Activated naive CD8-positive, alpha-beta T cell treated with anti-CD3 and anti-CD28 coated beads for 36 hours (primary cell): Measurements from ENCODE around the gene SCT. TPM values are rescaled to one million over a fixed set of nuclear protein-coding genes. Genes with fewer than 3 reads are reported as not detected.
A peak's percentile ranks its signal among the peaks of the same experiment; 100 is the strongest.

Experiments used
- DNase-seq: peaks from one replicate; pipeline ENCODE4 v3.0.0; 2021
- H3K27ac Mint-ChIP-seq: one replicate; pipeline ENCODE4 v1.8.0; 2022; ENCODE audit warnings: mild to moderate bottlenecking, moderate library complexity, mixed read lengths
- H3K27me3 Mint-ChIP-seq: one replicate; pipeline ENCODE4 v1.8.0; 2022; ENCODE audit warnings: mild to moderate bottlenecking, mixed read lengths
- H3K36me3 Mint-ChIP-seq: one replicate; pipeline ENCODE4 v1.8.0; 2021; ENCODE audit warnings: mild to moderate bottlenecking, mixed read lengths
- H3K4me1 Mint-ChIP-seq: one replicate; pipeline ENCODE4 v1.8.0; 2021; ENCODE audit warnings: mixed read lengths
- H3K4me3 Mint-ChIP-seq: one replicate; pipeline ENCODE4 v1.8.0; 2022; ENCODE audit warnings: mild to moderate bottlenecking, moderate library complexity, mixed read lengths
- H3K9me3 Mint-ChIP-seq: one replicate; pipeline ENCODE4 v1.8.0; 2022; ENCODE audit warnings: mixed read lengths
- total RNA-seq, 2 experiments: library from RNA; stranded (reverse); gene quantifications; one replicate each; pipeline ENCODE4 v1.2.3, GENCODE V29; 2021

Gene SCT
- total RNA-seq, 2 experiments from 2014 or later, result not detected

DNA sequence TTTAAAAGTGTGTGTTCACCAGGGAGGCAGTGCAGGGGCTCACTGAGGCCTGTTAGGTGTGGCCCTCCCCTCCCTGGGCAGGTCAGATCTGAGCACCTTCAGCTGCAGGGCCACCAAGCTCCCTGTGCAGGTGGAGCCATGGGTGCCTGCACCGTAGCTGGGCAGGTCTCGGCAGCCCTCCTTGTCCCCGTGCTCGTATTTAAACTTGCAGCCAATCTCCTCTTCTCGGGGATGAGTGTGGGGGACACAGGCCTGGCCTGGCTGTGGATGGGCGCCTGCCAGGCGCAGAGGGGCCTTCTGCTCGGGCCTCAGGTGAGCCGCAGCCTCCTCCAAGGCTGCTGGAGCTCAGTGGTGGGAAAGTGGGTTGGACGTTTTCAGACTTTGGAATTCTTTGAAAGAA lies 31.6 kb downstream of the SCT start:
- no peak for DNase-seq
- H3K9me3 Mint-ChIP-seq, result no peaks in the 10 kb centered on the region
- H3K4me1 Mint-ChIP-seq, result no peaks in the 10 kb centered on the region
- no peak overlapping the region for H3K27ac Mint-ChIP-seq
- H3K27me3 Mint-ChIP-seq, result no peaks in the 10 kb centered on the region
- H3K4me3 Mint-ChIP-seq, result no peak overlapping the region
- peaks cover 23% of the 10 kb centered on the region for H3K36me3 Mint-ChIP-seq

DNA sequence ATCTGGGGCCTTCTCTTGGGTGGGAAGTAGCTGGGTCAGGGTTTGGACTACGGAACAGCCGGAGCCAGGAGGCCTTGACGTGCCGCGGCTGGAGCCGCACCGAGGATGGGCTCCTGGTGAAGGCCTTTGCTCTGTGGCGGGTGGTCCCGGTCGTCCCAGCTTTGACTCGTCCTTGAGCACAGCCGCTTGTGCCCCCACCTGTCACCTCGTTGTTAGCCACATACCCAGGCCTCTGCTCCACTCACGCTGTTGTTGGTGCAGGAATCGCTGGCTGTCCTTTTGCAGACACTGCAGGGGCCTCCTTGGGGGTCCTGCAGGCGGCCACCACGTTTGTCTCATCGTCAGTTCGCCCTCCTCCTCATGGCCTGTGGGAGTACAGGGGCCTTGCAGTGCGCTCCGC lies 33.6 kb downstream of the SCT start:
- H3K4me1 Mint-ChIP-seq, result peaks cover under 1% of the 10 kb centered on the region
- H3K27ac Mint-ChIP-seq, result no peak overlapping the region
- no peaks in the 10 kb centered on the region for H3K27me3 Mint-ChIP-seq
- H3K9me3 Mint-ChIP-seq, result no peaks in the 10 kb centered on the region
- H3K4me3 Mint-ChIP-seq, result no peak overlapping the region
- DNase-seq, result no peak
- peaks cover 35% of the 10 kb centered on the region for H3K36me3 Mint-ChIP-seq

DNA sequence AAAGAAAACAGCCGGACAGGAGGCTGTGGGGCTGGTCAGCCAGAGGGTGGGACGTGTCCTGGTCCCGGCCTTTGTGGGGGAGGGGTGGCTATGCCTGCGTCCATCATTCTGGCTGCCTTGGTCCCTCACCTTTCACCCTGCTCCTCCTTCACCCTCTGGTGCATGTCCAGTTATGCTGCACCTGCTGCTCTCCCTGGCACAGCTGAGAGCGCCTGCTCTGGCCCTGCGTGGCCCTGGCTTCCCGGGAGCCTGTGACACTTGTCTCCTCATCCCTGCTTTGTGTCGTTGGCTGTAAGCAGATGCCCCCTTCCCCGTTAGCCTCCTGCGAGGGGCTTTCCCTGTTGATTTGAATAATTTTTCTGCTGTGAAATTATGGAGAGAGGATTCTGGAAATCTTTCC lies 34.1 kb downstream of the SCT start:
- Mint-ChIP-seq H3K36me3 (peaks cover 39% of the 10 kb centered on the region), H3K9me3 (no peaks in the 10 kb centered on the region), H3K27ac (no peak overlapping the region), H3K27me3 (no peaks in the 10 kb centered on the region), H3K4me1 (peaks cover 4% of the 10 kb centered on the region), H3K4me3 (no peak overlapping the region)
- no peak for DNase-seq

DNA sequence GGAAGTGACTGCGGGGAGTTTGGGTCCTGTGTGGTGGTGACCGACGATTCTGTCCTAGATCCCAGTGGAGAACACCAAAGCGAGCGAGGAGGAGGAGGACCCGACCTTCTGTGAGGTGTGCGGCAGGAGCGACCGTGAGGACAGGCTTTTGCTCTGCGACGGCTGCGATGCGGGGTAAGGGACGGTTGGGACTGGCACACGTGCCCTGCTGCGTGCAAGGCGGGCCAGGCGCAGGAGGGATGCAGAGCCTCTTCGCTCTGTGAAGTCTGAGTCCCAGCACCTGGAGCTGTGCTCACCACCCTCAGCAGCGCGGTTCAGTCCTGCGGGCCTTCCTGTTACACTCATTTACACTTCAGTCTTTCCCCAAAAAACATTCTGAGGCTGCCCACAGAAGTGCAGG lies 34.5 kb downstream of the SCT start:
- DNase-seq, result no peak
- H3K36me3 Mint-ChIP-seq, result peaks cover 39% of the 10 kb centered on the region
- H3K4me1 Mint-ChIP-seq, result peaks cover 9% of the 10 kb centered on the region
- H3K9me3 Mint-ChIP-seq, result no peaks in the 10 kb centered on the region
- no peaks in the 10 kb centered on the region for H3K27me3 Mint-ChIP-seq
- no peak overlapping the region for H3K4me3 Mint-ChIP-seq
- H3K27ac Mint-ChIP-seq, result no peak overlapping the region

DNA sequence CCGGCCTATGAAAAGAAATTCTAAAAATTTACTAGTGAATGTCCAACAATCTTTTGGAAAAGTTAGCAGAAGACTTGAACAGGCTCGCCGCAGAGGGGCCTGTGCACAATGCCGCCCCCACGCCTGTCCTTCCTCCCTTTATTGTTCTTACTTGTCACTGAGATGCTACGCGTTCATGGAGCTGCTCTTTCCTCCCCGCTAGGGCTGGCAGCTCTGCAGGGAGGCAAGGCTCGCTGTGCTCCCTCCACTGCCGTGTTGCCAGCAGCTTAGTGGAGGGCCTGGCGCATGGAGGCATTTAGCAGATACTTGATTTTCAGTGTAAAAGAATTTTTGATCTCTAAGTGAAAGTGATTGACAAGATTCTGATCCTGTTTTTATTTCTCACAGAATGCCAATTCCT lies 36.0 kb downstream of the SCT start:
- DNase-seq, result no peak
- Mint-ChIP-seq H3K4me3 (no peak overlapping the region), H3K36me3 (peaks cover 32% of the 10 kb centered on the region), H3K4me1 (peaks cover 21% of the 10 kb centered on the region), H3K27ac (peak overlapping the region; percentile 34), H3K9me3 (no peaks in the 10 kb centered on the region), H3K27me3 (no peaks in the 10 kb centered on the region)

DNA sequence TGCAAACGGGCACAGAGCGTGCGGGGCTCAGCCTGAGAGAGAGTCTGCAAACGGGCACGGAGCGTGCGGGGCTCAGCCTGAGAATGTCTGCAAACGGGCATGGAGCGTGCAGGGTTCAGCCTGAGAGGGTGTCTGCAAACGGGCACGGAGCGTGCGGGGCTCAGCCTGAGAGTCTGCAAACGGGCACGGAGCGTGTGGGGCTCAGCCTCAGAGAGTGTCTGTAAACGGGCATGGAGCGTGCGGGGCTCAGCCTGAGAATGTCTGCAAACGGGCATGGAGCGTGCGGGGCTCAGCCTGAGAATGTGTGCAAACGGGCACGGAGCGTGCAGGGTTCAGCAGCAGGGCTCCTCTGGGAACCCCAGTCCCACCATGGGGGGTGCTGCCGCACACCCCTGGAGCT lies 37.2 kb downstream of the SCT start:
- Mint-ChIP-seq H3K4me1 (peaks cover 21% of the 10 kb centered on the region), H3K4me3 (no peak overlapping the region), H3K27me3 (no peaks in the 10 kb centered on the region), H3K27ac (peak overlapping the region; percentile 39), H3K9me3 (no peaks in the 10 kb centered on the region), H3K36me3 (peaks cover 29% of the 10 kb centered on the region)
- DNase-seq, result no peak

DNA sequence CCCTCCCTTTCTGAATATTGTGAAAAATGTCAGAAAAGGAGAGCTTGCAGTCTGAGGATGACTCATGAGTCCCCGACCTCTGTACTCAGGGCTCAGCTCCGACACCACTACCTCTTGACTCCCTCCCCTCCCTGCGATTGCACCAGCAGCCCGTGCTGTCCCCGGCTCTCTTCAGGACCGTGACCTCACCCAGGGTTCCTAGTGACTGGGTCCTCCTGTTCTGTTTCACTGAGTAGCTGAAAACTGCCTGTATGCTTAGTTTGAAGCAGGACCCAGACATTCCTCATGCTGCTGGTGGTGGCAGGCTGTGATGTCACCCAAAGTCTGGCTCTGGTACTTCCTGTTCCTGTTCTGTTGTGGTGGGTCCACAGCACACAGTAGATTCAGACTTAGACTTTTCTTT lies 39.0 kb downstream of the SCT start:
- peak; percentile 77 for DNase-seq
- H3K4me1 Mint-ChIP-seq, result peaks cover 21% of the 10 kb centered on the region
- no peaks in the 10 kb centered on the region for H3K27me3 Mint-ChIP-seq
- peak overlapping the region; percentile 82 for H3K4me3 Mint-ChIP-seq
- no peaks in the 10 kb centered on the region for H3K9me3 Mint-ChIP-seq
- H3K27ac Mint-ChIP-seq, result peak overlapping the region; percentile 100
- peaks cover 30% of the 10 kb centered on the region for H3K36me3 Mint-ChIP-seq

DNA sequence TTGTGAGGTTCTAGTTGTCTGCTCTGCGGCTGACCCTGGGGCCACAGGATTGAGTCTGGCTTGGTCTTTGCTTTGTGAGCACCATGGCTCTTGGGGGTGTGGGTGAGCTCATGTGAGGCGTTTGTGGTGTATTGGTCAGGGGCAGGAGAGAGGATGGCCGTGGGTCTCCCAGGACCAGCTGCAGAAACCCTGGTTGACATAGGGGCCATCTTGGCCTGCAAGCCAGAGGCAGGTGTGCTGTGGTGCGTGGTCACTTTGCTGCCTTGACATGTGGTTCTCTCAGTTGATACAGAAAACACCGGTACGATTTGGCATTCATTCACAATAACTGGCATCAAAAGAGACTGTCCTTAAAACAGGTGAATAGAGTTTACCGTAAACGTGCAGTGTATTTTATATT lies 39.4 kb downstream of the SCT start:
- Mint-ChIP-seq H3K27ac (peak overlapping the region; percentile 100), H3K4me3 (no peak overlapping the region), H3K36me3 (peaks cover 29% of the 10 kb centered on the region), H3K9me3 (no peaks in the 10 kb centered on the region), H3K4me1 (peaks cover 21% of the 10 kb centered on the region), H3K27me3 (no peaks in the 10 kb centered on the region)
- no peak for DNase-seq

DNA sequence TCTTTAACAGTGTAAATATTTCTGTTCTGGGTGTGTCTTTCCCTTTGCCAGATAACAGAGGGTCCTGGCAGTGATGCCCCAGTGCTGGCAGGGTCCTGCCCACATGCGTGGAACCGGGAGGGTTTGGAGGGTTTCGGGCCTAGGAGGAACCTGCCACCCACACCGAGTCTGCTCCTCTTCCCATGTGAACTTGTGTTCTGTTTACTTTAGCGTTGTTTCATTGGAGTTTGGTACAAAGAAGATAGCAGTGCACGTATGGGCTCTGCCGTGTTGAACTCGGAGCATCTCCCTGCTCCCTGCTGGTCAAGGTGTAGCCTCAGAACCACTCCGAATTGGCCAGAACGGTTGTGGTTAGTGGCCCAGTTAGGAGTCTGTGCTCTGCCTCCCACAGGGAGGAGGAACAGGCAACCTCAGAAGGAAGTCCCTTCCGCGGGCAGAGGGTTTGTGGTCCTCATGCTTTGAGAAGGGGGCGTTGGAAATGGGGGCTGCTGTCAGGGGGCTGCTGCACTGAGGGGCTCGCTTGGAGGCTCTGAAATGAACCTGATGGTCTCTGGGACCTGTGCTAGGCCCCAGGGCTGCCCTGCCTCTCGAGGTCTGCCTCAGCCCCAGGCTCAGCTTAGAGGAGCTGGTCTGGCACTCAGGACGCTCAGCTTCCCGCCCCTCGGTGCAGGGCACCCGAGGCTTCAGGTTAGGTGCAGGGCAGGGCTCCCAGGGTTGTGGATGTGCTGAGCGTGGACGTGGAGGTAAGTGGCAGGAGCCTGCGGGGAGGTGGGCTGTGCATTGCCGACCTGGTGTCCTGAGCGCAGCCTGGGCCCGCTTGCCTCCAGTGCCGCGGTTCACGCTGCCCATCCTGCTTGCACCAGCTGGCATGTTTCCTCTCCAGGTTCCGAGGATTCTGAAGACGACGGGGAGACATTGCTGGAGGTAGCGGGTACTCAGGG lies 40.3 kb downstream of the SCT start:
- no peak overlapping the region for H3K4me3 Mint-ChIP-seq
- DNase-seq, result no peak
- H3K36me3 Mint-ChIP-seq, result peaks cover 28% of the 10 kb centered on the region

DNA sequence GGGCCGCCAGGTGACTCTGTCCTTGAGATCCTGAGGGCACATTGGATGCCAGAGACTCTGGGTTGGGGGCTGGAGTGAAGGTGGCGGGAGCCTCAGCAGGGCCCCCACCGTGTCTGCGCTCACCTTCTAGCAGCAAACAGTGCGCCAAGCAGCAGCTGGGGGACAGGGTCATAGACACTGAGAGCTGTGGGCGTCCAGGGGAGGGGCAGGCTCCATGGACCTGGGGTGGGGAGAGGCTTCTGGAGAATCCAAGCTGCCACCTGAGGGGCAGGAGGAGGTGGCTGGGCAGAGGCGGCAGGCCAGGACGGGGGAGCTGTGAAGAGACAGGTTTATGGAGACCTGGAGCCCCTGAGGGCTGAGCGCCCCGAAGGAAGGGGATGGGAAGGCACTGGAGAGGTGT lies 42.7 kb downstream of the SCT start:
- H3K36me3 Mint-ChIP-seq, result peaks cover 21% of the 10 kb centered on the region
- no peak for DNase-seq
- no peak overlapping the region for H3K4me3 Mint-ChIP-seq
- H3K27me3 Mint-ChIP-seq, result no peaks in the 10 kb centered on the region
- no peaks in the 10 kb centered on the region for H3K9me3 Mint-ChIP-seq
- peaks cover 38% of the 10 kb centered on the region for H3K4me1 Mint-ChIP-seq
- peak overlapping the region; percentile 29 for H3K27ac Mint-ChIP-seq

More for the DNA sequence above, 40.3 kb downstream of the SCT start:
- Mint-ChIP-seq H3K27me3 (no peaks in the 10 kb centered on the region), H3K4me1 (peaks cover 21% of the 10 kb centered on the region), H3K9me3 (no peaks in the 10 kb centered on the region), H3K27ac (peak overlapping the region; percentile 100)

DNA sequence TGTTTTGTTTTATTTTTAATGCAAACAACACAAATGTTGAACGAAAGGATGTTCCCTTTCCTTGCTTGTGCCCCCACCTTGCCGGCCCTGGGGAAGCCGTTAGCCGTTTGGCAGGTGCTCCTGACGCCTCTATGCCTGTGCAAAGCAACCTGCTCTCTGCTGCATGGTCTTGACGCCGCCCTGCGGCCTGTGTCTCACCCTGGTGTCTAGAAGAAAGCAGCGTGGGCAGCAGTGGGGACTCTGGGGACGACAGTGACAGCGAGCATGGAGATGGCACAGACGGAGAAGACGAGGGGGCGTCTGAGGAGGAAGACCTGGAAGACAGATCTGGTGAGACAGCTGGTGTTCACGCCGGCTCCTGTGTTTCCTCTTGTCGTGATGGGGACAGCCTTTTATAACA lies 45.2 kb downstream of the SCT start:
- DNase-seq, result no peak
- Mint-ChIP-seq H3K27ac (no peak overlapping the region), H3K27me3 (no peaks in the 10 kb centered on the region), H3K36me3 (peaks cover 33% of the 10 kb centered on the region), H3K4me1 (peaks cover 42% of the 10 kb centered on the region), H3K9me3 (no peaks in the 10 kb centered on the region), H3K4me3 (no peak overlapping the region)

DNA sequence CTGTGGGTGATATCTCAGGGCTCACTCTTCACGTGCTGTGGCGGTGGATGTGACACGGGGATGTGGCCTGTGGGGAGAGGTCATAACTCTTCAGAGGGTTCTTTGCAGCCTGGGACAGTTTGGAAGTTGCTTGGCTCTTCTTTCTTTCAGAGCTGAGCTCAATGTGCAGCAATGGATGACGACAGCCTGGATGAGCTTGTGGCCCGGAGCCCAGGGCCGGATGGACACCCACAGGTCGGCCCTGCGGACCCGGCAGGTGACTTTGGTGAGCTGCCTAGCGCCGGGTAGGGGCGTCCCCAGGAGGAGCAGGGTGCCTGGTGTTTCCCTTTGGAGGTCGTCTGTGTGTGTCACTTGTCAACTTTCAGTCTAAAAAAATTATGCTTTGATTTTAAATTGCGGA lies 45.6 kb downstream of the SCT start:
- H3K9me3 Mint-ChIP-seq, result no peaks in the 10 kb centered on the region
- H3K4me3 Mint-ChIP-seq, result peak overlapping the region; percentile 12
- H3K27ac Mint-ChIP-seq, result no peak overlapping the region
- no peaks in the 10 kb centered on the region for H3K27me3 Mint-ChIP-seq
- DNase-seq, result no peak
- peaks cover 30% of the 10 kb centered on the region for H3K36me3 Mint-ChIP-seq
- peaks cover 39% of the 10 kb centered on the region for H3K4me1 Mint-ChIP-seq

DNA sequence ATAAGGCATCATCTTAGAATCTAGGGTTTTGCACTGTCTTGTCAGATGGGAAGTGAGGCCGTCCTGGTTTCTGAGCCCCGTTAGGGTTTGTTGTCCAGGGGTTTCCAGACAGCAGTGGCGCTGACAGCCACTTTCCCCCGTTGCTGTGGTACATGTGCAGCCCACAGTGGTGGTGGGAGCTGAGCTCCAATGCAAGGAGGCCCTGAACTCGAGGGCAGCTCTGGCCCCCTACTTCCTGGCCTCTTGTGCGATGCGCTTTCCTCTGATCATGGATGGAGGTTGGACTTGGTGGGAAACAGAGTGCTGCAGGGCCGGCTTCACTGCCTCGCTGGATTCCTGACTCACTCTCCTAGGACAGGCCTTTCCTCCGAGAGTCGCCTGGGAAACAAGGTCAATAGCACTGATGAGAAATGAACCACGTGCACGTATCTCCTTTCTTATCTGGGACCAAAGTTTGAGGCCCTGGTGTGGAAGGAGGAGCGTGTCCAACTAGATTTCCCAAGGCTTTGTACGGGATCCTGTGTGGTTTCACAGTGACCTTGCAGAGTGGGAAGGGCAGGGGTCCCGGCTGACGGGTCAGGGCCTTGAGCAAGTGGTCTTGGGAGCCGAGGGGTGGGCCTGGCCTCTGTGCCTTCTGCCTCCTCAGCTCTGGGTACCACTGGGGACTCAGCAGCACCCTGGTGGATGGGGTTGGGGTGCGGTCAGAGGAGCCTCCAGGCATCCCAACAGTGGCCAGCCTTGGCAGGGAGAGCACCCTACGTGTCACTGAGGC lies 47.0 kb downstream of the SCT start:
- Mint-ChIP-seq H3K4me3 (no peak overlapping the region), H3K27ac (no peak overlapping the region), H3K27me3 (peaks cover 3% of the 10 kb centered on the region), H3K4me1 (peaks cover 37% of the 10 kb centered on the region), H3K9me3 (no peaks in the 10 kb centered on the region), H3K36me3 (peaks cover 29% of the 10 kb centered on the region)
- DNase-seq, result no peak

DNA sequence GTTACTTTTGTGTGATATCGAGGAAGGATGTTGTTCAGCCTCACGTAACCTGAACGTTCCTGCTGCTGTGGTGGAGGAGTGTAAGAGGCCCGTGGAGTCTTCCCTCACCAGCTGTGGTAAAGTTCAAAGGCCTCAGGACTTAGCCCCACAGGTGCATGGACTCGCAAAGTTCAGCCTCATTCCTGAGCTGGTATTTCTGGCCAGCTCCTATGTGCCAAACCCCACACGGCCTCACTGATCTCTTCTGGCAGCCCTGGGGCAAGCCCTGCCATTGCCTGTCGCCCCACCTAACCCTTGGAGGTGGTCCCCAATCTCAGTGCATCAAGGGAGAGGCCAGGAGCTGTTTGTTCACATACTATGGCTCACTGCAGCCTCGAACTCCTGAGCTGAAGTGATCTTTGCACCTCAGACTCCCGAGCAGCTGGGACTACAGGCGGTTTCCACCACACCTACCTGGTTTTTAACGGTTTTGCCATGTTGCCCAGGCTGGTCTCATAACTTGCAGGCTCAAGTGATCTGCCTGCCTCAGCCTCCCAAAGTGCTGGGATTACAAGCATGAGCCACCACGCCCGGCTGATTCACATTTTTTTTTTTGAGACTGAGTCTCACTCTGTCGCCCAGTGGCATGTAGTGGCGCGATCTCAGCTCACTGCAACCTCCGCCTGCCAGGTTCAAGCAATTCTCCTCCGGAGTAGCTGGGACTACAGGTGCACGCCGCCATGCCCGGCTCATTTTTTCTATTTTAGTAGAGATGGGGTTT lies 48.5 kb downstream of the SCT start:
- Mint-ChIP-seq H3K9me3 (no peaks in the 10 kb centered on the region), H3K4me3 (peak overlapping the region; percentile 93), H3K27me3 (peaks cover 12% of the 10 kb centered on the region), H3K36me3 (peaks cover 24% of the 10 kb centered on the region), H3K27ac (peak overlapping the region; percentile 62), H3K4me1 (peaks cover 48% of the 10 kb centered on the region)
- no peak for DNase-seq

DNA sequence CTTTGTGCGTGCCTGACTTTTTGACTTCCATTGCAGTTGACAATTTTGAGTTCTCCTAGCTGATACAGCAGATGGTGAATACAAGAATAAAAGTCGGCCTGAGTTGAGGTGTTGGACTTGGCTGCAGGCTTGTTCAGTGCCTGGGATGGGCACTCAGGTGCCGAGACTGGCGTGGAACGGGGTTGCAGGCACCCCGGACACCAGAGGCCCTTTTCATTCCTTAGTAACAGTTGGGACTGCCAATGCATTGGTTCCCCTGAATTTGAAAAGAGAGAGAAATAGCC lies 49.4 kb downstream of the SCT start:
- peaks cover 12% of the 10 kb centered on the region for H3K27me3 Mint-ChIP-seq
- no peaks in the 10 kb centered on the region for H3K9me3 Mint-ChIP-seq
- DNase-seq, result no peak
- H3K36me3 Mint-ChIP-seq, result peaks cover 24% of the 10 kb centered on the region
- H3K4me1 Mint-ChIP-seq, result peaks cover 48% of the 10 kb centered on the region
- H3K27ac Mint-ChIP-seq, result peak overlapping the region; percentile 86
- peak overlapping the region; percentile 93 for H3K4me3 Mint-ChIP-seq
